NOMO-1 treated with dmso at 0.1 percent for 144 hours (cell line): ENCODE data around the gene WDR37.
"Not testable (repeated sequence)": the region's sequence is repeated elsewhere in the genome, so short reads cannot be mapped to it uniquely, and the experiment has no call there.

Source experiments
- DNase-seq: peaks from one replicate; lab custom pipeline; 2025; ENCODE audit not compliant: unreplicated experiment; lab: John Stamatoyannopoulos, UW

The WDR37 gene

GRCh38 chr10:1103551-1103950, 47.4 kb downstream of the WDR37 start:
- no peak for DNase-seq

GRCh38 chr10:1104971-1105370, 48.8 kb downstream of the WDR37 start:
- no peak for DNase-seq

- no peak for DNase-seq
These were observed 50.8 kb downstream of the WDR37 start for GRCh38 chr10:1107004-1107403.

- DNase-seq, result no peak
These were observed 51.5 kb downstream of the WDR37 start for GRCh38 chr10:1107679-1108078.

- DNase-seq, result peak; percentile 47
These were observed 53.8 kb downstream of the WDR37 start for GRCh38 chr10:1109795-1110673.

GRCh38 chr10:1110674-1111119, 54.5 kb downstream of the WDR37 start:
- DNase-seq, result no peak

- DNase-seq, result no peak
These were observed 58.1 kb downstream of the WDR37 start for GRCh38 chr10:1114315-1114714.

- no peak for DNase-seq
These were observed 58.8 kb downstream of the WDR37 start for GRCh38 chr10:1114719-1115606.

GRCh38 chr10:1115607-1115955, 59.4 kb downstream of the WDR37 start:
- DNase-seq, result no peak

GRCh38 chr10:1116051-1116450, 59.9 kb downstream of the WDR37 start:
- no peak for DNase-seq

- no peak for DNase-seq
These were observed 60.6 kb downstream of the WDR37 start for GRCh38 chr10:1116696-1117280.

GRCh38 chr10:1117651-1118050, 61.5 kb downstream of the WDR37 start:
- no peak for DNase-seq

GRCh38 chr10:1118318-1118717, 62.1 kb downstream of the WDR37 start:
- not testable (repeated sequence) for DNase-seq

- DNase-seq, result no peak
These were observed 62.8 kb downstream of the WDR37 start for GRCh38 chr10:1119027-1119426.

GRCh38 chr10:1119501-1119900, 63.3 kb downstream of the WDR37 start:
- DNase-seq, result no peak

GRCh38 chr10:1120306-1120705, 64.1 kb downstream of the WDR37 start:
- DNase-seq, result no peak

GRCh38 chr10:1120801-1121211, 64.6 kb downstream of the WDR37 start:
- no peak for DNase-seq

- no peak for DNase-seq
These were observed 65.2 kb downstream of the WDR37 start for GRCh38 chr10:1121271-1121970.

- no peak for DNase-seq
These were observed 66.2 kb downstream of the WDR37 start for GRCh38 chr10:1122349-1122748.

- DNase-seq, result peak; percentile 47
These were observed 67.0 kb downstream of the WDR37 start for GRCh38 chr10:1123198-1123597.

GRCh38 chr10:1123972-1124371, 67.8 kb downstream of the WDR37 start:
- no peak for DNase-seq
